ENCODE results near the gene WNT5B.

DNA sequence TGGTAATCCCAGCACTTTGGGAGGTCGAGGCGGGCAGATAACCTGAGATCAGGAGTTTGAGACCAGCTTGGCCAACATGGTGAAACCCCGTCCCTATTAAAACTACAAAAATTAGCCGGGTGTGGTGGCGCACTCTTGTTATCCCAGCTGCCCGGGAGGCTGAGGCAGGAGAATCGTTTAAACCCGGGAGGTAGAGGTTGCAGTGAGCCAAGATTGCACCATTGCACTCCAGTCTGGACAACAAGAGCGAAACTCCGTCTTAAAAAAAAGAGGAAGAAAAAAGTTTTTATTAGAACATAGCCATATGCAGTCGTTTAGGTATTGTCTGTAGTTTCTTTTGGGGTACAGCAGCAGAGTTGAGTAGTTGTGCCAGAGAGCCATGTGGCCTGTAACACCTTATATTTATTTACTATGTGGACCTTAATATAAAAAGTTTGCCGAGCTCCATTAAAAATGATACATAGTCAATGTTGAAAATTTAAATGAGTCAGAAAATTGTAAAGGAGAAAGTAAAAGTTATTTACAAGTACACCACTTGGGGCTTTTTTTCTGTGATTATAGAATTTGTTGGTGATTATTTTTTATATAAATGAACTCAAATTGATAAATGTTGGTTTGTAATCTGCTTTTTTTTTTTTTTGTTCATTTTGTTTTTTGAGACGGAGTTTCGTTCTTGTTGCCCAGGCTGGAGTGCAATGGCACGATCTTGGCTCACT lies 64.0 kb downstream of the WNT5B start:
- TF ChIP-seq, protein P1, sequence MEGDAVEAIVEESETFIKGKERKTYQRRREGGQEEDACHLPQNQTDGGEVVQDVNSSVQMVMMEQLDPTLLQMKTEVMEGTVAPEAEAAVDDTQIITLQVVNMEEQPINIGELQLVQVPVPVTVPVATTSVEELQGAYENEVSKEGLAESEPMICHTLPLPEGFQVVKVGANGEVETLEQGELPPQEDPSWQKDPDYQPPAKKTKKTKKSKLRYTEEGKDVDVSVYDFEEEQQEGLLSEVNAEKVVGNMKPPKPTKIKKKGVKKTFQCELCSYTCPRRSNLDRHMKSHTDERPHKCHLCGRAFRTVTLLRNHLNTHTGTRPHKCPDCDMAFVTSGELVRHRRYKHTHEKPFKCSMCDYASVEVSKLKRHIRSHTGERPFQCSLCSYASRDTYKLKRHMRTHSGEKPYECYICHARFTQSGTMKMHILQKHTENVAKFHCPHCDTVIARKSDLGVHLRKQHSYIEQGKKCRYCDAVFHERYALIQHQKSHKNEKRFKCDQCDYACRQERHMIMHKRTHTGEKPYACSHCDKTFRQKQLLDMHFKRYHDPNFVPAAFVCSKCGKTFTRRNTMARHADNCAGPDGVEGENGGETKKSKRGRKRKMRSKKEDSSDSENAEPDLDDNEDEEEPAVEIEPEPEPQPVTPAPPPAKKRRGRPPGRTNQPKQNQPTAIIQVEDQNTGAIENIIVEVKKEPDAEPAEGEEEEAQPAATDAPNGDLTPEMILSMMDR (IDR thresholded peaks at IDR 0.05; ENCODE audit: low read depth, low read length), result no peak
- TF ChIP-seq EZH2phosphoT487 (IDR thresholded peaks at IDR 0.05; ENCODE audit: low read depth), result no peak

All from OCI-LY3 (cell line).